G401.6 (cell line): ENCODE results near the gene TMEFF2.

ENCODE experiments used
- FAIRE-seq: peaks from 2 replicates; lab custom pipeline; 2012; peaks lifted over from hg19 to GRCh38; lab: Jason Lieb, UNC

The TMEFF2 gene, protein sequence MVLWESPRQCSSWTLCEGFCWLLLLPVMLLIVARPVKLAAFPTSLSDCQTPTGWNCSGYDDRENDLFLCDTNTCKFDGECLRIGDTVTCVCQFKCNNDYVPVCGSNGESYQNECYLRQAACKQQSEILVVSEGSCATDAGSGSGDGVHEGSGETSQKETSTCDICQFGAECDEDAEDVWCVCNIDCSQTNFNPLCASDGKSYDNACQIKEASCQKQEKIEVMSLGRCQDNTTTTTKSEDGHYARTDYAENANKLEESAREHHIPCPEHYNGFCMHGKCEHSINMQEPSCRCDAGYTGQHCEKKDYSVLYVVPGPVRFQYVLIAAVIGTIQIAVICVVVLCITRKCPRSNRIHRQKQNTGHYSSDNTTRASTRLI

DNA sequence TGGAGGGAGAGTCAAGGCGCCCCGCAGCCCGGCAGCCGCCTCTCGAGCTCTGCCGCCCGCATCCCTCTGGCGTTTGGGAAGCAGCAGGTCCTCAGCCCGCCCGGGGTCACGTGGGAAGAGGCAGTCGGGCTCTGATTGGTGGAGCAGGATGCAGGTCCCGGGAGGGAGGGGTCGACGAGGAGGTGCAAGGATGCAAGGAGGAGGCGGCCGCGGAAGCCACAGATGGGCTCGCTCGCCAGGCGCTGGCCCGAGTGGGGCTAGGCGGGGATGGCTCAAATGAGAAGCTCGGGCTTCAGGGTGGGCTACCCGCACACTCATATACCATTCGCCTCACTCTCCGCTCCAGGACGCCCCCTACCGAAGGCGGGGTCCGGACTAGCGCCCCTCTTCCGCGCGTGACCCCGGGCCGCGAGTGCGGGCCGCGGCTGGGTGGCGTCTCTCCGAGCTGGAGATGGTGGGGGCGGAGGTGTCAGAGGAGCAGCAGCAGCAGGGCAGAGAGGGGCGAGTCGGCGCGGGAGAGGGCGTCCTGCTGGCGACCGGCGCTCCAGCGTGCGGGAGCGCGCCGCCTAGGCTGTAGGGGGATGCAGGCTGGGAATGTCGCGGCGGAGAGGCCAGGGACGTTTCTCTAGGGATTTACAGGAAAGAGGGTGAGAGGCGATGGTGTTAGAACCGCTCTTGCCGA is at the start of gene TMEFF2:
TSS of gene TMEFF2 (minus strand) at position 68 of the 682 bp plus-strand sequence. CDS start 409 bp downstream, outside the sequence.
- no peak for FAIRE-seq

DNA sequence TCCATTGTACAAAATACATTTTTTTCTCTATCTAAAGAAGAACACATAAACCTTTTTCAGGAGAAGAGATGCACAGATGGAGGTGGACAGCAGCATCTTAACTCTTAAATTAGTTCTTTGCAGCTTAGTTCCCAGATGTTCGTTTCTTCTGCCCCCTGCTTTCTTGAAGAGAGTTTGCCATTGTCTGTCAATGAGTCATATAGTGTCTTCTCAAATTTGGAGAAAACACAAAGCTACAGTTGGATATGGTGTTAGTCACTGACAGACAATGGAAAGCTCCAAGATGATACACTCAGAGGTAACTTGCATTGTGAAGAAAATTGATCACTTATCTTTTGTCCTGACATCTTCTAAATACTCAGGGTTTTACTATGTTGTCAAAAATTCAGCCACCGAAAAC is 48.8 kb upstream of the TMEFF2 start:
- FAIRE-seq, result no peak

DNA sequence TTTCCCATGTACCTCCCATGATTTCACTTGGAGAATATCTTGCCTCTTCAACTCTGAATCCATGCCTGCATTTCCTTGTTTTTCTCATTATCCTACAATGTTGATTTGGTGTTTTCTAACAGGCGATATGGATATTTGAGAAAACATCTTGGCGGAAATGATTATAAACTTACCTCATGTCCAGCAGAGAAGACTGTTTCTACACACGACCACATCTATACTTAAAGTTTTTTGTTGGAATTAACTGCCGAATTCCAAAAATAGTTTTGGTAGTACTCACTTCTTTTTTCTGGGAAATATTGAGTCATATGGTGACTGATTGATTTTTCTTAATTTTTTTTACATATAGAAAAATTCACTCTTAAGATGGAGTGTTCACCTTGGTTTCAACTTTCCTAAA is 41.4 kb upstream of the TMEFF2 start:
- no peak for FAIRE-seq

DNA sequence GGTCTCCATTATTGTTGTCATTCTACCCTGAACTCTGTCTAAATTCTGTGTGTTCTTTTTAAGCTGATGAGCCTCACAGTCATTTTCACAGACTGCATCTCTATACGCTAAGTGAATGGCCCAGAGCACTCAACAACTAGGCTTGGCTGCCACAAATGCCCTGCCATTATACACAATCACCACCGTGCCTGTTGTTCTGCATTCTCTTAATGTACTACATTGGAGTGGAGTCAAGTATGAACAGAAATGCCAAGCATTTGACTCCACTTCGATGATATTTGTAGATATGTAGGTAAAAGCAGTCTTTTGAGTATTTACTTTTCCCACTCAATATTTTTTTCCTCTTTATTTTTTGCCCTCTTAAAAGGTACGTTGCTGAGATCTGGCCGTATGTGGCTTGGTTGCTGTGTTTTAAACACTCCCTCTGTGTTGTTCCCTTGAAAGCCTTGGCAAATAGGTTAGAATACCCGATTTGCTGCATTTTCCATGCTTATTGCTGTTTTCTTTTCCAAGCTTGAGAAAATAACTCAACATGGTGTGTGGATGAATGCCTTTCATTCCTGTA is 36.2 kb upstream of the TMEFF2 start:
- no peak for FAIRE-seq

DNA sequence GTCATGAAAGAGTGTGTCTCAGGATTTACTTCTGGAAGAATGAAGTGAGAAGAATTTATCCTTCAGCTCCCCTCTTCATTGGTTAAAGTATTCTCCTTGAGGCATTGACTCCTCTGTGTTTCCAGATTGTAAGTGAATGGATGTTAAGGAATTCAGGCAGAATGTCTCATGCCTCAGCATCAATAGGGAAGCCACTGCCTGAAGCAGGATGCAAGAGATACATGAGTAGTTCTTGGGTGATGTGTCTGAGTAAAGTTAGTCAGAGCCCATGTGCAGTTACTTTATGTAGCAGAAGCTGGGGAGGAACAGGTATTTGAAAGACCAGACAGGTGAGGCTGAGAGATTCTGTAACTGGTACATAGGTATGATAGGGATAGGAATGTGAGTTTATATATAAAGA is 34.0 kb upstream of the TMEFF2 start:
- FAIRE-seq, result no peak

DNA sequence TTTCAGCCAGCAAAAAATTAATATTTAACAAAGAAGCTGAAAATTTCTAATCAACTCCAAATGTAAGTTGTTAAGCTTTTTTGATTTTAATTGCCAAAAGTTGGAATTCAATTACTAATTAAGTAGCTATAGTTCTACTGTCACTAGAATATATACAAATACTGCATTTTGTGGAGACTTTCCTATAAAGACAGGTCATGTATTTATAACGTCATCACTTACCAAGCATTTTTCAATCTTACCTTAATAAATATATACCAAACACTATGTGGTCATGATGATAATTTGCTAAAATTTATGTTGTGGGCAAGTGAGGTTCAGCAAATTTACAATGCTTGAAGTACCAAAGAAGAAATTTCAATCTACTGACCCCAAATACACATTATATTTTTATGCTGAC is 24.2 kb upstream of the TMEFF2 start:
- FAIRE-seq, result no peak

DNA sequence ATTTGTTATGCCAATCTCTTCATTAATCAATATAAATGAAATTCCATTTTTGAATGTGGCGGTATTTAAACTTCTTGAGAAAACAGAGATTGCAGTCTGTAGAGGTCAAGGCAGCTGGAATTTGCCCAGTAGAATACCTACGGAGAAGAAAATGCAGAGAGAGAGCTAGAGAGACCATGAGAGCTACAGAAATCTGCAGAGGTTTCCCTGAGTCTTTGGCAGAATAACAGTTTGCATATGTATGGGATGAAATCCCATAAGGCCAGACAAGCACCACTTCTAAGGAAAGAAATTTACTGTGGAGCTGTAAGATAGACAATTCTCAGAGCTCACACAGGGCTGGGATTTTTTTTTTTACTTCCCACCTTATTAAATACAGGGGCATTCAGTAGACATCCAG is 23.6 kb upstream of the TMEFF2 start:
- no peak for FAIRE-seq

DNA sequence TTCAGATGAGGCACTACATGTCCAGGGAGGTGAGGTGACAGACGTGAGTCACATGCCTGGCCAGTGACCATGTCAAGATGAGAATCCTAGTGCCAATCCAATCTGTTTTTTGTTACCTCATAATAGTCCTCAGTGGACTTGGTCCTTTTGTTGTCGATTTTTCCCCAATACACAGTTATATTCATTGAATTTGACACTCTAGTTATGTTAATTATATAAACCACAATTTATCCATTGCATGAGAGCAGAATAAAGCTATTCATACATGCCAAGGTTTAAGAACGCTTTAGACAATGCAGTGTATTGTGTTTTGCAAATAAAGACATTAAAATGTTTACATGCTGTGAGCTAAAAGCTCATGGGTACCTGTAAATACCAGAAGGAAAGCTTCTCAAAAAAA is 21.6 kb upstream of the TMEFF2 start:
- FAIRE-seq, result no peak

DNA sequence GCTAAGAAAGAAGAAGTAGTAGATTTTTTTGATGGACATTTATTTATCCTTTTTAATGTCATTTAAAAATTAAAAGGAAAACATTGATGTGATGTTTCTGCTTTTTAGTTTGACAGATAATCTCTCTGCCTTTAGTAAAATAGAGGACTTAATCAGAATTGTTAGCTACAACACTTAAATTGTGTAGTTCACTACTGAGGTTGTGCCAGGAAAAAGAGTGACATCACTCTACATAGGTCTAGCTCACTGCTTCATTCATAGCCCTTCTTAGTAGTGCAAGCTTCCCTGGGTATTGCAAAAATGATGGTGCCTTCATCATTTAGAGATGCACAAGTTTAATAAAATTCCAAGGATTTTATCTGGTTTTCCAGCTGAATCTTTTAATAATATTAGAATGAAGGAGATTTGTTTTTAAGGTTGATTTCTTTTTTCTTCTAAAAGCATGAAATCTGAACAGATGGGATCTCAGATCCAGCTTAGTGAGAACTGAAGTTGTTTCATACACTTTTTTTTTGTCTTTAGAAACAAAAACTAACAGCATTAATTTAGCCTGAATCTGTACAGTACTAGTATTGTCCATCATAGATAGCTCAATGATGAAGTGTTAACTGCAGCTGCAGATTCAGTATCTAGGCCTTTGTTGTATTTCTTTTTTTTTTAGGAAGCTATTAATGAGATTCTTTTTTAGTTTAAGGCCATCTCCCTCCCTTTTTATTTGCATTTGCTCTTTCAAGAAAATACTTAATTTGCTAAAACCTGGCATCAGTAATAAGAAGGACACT is 20.6 kb upstream of the TMEFF2 start:
- no peak for FAIRE-seq

DNA sequence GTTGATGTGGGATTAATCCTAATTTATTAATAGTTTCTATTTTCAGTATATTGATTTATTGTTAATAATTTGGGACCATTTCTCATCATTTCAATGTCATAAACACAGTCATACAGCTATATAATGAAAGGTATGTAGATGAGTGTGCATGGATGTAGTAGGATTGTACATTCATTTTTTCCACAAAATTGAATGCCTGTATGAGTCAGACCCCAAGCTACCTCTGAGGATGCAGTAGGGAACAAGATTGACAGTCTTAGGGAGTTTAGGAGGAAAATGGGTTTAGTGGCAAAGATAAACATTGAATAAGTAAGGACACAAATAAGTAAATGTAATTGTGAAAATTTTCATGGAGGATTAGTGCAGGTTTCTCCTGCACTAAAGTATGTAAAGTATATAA is 14.1 kb upstream of the TMEFF2 start:
- FAIRE-seq, result no peak

DNA sequence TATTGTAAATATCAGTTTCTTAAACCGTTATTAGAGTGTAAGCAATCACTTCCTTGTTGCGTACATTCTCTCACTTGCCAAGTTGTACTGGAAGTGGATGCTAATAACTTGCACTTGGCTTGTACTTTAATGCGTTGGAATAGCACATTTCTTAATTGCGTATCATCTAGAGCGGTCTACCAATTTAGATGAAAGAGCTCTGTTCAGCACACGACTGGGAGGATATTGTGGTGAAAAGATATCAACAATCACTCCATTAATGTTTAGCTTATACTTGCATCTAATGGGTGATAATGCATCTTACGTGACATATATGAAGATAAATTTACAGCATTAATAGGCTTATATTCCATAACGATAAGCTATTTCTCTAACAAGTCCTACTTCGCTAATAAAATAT is 11.7 kb upstream of the TMEFF2 start:
- no peak for FAIRE-seq

DNA sequence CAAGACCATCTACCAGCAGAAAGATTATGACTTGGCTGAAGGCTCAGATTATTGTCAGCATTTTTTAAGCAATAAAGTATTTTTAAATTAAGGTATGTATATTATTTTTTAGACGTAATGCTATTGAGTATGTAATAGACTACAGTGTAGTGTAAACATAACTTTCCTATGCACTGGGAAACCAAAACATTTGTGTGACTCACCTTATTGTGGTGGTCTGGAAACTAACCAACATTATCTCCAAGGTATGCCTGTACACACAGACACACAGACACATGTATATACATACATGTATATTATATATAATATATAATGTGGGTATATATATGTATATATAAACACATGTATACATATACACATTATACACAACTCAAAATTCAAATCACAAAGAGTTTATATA is 9.1 kb upstream of the TMEFF2 start:
- no peak for FAIRE-seq

DNA sequence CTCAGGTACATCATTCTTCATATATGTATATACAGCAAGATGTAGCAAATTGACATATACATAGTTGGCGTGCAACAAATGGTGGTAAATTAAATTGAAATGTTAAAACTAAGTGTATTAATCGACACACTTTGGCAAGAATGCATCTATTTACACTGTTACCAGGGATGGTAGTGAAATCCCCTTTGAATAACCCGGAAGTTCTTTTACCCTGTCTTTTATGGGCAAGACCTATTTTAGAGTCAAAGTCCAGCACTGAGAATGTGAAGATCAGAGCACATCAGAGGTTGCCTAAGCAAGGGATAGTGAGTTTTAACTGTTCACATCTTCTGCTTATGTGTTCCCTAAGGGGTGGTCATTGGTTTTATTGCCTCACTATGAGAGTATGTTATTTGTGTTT is 7.6 kb upstream of the TMEFF2 start:
- FAIRE-seq, result no peak

DNA sequence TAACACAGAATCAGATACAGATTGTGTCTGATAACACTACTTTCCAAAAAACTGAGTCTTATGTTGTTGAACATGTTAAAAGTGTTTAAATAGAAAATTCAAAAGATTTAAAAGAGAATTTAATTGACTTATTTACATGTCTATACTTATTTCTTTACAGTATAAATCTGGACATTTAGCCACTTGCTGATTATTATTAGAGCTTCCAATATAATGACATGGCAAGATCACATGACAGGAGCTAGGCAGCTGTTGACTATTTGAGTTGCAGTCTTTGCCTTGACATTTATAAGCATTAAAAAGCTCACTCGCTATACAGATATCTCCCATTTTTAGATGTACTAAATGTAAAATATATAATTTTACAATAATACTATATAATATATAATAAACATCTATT is 6.4 kb upstream of the TMEFF2 start:
- no peak for FAIRE-seq

DNA sequence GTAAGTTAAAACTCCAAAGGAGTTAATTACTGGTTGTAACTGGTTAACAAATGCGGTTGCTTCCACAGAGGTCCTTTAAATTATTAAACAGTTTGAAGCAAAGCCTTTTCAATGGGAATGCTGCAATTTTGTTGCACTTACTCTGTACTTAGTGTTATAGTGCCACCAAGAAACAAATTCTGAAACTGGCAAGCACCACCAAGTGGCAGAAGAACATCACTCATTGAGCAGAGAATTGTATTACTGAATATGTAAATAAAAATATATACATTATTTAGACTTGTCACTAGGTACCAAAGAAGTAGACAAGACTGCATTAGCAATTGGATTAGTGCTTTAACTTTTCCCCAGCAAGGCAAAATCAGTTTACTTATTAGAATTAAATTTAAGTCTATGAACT is 2.6 kb upstream of the TMEFF2 start:
- FAIRE-seq, result no peak

DNA sequence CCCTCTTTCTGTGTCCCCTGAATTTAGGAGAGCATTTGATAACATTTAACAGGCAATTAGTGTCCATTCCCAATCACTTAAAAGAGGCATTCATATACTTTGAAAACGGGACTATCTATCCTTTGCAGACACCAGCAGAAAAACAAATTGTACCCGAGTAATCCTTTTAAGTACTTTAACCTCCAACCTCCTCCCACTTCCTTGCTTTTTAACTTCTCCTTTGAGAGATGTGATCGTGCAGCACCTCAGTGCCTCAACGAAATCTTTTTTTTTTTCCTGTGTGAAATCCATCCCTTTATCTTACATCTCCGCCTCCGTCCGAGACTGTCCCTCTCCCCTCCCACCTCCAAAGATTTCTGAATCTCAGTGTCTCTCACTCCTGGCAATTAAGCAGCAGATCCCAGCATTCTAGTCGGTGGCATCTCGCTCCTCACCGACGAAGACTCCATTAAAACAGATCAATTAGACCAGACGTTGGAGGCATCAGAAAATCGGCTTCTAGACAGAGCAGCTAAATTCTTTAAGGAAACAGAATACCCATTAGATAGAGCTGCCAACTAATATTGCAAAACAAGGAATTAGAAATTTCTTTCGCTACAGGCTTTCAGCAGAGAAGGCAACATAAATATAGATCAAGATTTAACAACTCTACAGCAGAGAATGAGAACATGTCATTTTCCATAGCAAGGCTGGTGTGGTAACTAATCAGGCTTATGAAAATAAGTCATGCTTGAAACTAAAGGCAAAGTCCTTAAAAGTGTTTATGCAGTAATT is 1.9 kb upstream of the TMEFF2 start:
- no peak for FAIRE-seq

DNA sequence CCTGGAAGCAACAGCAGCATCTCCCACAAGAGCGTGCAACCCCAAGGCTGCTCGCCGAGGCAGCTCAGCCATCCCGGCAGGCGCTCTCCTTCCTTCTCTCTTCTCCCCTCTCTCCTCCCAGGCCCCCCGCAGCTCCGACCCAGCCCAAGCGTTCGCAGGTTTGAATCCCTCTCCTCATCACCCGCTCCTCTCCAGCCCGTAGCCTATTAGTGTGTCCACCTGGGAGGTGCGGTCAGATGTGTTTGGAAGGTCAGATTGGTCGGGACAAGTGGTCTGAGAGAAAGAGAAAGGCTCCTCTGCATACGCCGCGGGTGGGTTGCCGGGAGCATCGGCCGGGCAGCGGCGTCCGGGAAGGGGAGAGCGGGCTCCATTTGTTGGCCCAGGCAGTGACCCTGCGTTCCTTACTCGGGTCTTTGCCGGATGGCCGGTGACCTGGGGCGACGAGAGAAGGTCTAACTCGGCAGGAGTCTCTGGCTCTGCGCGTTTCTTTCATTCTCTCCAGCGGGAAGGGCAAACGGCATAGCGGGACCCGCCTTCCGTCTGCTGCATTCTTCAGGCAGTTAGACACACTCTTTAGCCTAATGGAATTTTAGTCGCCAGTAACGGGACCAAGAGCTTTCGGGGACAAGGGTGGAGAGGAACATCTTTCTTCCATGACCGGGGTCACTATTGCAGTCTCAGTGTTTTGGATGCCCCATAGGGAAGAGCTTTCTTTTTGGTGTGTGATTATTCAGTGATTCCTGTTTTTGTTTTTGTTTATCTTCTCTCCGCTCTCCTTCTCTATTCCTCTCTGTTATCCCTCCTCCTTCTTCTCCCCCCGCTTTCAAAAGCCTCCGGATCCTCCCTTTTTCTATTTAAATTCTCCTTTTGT is 1.1 kb upstream of the TMEFF2 start:
- no peak for FAIRE-seq

DNA sequence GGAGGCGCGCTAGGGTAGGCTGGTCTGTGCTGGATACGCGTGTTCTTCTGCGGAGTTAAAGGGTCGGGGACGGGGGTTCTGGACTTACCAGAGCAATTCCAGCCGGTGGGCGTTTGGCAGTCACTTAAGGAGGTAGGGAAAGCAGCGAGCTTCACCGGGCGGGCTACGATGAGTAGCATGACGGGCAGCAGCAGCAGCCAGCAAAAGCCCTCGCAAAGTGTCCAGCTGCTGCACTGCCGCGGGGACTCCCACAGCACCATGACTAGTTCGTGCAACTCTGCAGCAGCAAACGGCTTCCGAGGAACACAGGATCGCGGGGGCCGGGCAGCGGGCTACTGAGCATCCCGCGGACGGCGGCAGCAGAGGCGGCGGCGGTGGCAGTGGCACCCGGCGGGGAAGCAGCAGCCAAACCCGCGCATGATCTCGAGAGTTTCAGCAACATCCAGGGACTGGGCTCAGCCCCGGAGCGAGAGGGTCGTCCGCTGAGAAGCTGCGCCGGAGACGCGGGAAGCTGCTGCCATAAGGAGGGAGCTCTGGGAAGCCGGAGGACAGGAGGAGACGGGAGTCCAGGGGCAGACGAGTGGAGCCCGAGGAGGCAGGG is 368 bp downstream of the TMEFF2 start:
- FAIRE-seq, result no peak

DNA sequence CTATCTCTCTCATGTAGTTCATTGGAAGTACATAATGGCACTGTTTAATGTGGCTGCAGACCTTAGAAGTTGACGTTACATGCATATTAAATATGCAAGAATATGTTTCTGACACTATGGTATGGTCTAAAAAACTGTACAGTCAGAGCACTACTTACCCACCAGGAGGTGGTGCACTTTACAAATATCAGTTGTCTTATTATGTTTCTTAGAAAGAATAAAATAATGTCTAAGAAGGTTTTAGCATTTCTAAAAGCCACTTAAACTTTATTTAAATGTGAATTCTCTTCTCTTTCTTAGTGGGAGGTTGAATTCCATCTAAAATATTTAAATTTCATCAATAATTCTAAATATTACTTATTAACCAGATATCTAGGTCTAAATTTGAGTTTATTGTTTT is 4.3 kb downstream of the TMEFF2 start:
- FAIRE-seq, result peak; percentile 56

DNA sequence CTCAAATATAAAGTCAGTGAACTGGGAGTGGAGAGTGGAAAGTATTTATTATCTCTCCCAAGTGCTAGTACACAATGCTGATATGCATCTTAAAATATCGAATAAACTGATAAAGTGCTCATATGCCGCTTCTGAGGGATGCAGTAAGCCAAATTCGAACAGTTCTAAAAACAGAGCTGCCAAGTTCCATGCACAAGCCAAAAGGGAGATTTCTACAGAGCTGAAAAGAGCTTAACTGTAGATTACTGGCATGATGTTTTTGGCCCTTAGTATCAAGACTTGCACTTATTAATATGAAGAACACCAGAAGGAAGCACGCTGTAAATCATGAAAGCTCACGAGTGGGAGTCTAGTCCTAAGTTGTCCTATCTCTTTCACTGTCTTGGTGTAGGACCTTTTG is 7.9 kb downstream of the TMEFF2 start:
- no peak for FAIRE-seq

DNA sequence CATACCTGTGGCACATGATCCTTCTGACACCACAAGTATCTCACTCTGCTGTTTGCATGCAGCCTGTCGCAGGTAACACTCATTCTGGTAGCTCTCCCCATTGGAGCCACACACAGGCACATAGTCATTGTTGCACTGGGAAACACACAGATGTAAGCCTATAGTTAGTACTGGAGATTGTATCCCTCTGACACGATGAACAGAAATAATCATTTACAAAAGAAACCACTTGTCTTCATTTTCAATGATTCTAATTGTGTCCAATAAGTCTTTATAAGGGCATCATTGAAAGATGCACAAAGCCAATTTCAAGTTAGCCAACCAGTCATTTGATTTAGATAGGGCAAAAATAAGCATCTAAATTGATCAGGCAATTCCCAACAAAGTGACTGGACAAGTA is 10.4 kb downstream of the TMEFF2 start:
- no peak for FAIRE-seq
